Brain pericyte (primary cell): ENCODE measurements around the gene PKD2L2.
"Not testable (repeated sequence)": the region's sequence is repeated elsewhere in the genome, so short reads cannot be mapped to it uniquely, and the experiment has no call there.

Experiments used
- DNase-seq: peaks from one replicate; pipeline ENCODE4 v3.0.0-alpha.2; 2012; ENCODE audit warnings: low read depth, low spot score

Gene PKD2L2

GRCh38 chr5:137888466-137888862, 793 bp upstream of the PKD2L2 start:
- no peak for DNase-seq

- DNase-seq: no peak
Observed at GRCh38 chr5:137890845-137891244, 1.6 kb downstream of the PKD2L2 start.

DNA sequence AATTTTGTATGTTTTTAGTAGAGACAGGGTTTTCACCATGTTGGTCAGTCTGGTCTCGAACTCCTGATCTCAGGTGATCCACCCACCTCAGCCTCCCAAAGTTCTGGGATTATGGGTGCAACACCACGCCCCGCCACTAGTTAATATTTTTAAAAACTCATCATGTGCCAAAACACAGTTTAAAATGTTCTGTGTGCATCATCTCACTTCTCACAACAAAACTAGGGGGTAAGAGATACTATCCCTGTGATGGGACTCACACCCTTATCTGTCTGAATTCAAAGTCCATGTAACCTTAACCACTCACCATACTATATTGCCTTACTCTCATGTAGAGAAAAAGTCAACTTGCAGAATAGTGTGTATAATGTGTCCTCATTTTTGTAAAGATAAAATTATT, 2.6 kb downstream of the PKD2L2 start:
- no peak for DNase-seq

GRCh38 chr5:137894586-137894985, 5.3 kb downstream of the PKD2L2 start:
- DNase-seq: no peak

- DNase-seq: no peak
Observed at GRCh38 chr5:137896560-137896959, 7.3 kb downstream of the PKD2L2 start.

GRCh38 chr5:137899493-137899892, 10.2 kb downstream of the PKD2L2 start:
- DNase-seq: no peak

DNA sequence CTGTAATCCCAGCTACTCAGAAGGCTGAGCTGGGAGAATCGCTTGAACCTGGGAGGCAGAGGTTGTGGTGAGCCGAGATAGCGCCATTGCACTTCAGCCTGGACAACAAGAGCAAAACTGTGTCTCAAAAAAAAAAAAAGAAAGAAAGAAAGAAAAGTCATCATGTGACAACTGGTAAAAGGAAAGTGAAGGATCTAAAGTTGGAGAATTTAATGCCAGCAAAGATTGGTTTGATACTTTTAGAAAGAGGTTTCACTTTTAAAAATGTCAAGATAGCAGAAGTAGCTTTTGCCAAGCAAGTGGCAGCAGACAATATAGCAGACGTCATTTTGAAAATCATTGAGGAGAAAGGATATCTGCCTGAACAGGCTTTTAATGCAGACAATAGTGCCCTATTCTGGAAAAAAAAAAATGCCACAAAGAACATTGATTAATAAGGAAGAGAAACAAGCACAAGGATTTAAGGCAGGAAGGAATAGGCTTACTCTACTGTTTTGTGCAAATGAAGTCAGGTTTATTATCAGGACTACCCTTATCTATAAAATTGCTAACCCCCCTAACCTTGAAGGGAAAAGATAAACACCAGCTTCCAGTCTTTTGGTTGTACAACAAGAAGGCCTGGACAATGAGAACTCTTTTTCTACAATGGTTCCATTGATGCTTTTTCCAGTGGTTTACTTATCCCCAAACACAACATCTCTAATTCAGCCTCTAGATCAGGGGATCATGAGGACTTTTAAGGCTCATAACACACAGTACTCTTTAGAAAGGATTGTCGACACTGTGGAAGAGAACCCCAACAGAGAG, 12.0 kb downstream of the PKD2L2 start:
- DNase-seq: no peak

DNA sequence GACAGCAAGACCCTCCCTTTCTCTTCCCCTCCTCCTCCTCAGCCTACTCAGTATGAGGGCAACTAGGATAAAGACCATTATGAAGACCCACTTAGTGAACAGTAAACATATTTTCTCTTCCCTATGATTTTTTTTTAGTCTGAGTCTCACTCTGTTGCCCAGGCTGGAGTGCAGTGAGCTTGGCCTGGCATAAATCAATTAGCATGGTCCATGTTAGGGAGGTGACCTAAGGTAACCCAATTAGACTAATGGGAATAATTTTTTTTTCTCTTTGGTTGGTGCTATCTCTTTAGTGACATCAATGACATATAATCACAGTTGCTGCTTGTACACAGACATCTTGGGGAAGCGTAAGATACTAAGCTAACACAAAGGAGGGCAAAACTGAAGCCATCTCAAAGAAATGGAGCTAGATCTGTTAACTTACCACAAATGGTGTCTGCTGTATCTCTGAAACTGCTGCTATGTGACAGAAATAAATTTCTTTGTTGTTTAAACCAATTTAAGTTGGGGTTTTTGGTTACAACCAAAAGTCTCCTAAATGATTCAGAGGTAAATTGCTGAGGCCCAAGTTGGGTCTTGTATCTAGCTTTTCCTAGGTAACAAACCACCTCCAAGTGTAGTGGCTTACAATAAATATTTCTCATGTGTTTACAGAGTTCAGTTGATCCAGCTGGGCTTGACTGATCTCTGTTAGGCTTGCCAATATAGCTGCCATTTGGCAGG, 13.3 kb downstream of the PKD2L2 start:
- no peak for DNase-seq

GRCh38 chr5:137914758-137915157, 25.5 kb downstream of the PKD2L2 start:
- DNase-seq: no peak

- no peak for DNase-seq
Observed at GRCh38 chr5:137916923-137917322, 27.7 kb downstream of the PKD2L2 start.

- DNase-seq: no peak
Observed at GRCh38 chr5:137921931-137922330, 32.7 kb downstream of the PKD2L2 start.

GRCh38 chr5:137923856-137924255, 34.6 kb downstream of the PKD2L2 start:
- DNase-seq: no peak

- no peak for DNase-seq
Observed at GRCh38 chr5:137932800-137933199, 43.5 kb downstream of the PKD2L2 start.

DNA sequence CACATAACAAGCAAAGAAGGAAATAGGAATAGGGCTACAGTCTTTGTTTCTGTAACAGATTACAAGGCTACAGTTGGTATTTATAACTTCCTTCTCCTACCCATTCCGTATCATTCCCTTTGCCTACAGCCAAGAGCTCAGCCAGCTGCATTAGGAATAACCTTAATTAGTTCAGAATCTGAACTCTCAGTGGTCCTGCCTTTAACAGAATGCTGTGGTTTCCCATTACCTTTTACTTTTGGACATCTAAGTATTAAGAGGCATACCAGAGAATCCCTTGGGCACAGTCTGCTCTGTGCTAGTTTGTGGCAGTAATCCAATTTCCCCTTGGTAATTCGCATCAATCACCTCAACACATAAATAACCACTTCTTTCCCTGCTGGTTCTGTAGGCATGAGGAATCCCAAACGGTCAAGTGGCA, 44.2 kb downstream of the PKD2L2 start:
- DNase-seq: no peak

DNA sequence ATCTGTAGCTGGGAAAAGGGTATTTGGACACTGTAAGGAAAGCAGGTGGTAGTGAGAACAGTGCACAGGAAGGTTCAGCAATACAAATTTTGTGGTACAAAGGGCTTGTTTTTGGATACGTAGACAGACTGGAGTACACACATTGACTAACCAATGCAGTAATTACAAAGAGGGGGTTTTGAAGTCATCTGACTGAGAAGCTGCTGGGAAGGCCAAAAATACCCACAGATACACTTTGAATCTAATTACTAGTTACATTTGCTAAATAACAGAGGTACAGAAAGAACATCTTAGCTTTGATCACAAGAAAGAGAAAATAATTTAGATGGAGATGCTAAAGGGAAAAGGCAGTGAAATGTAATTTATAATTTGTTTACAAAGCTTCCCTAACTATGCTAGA, 45.9 kb downstream of the PKD2L2 start:
- DNase-seq: no peak

DNA sequence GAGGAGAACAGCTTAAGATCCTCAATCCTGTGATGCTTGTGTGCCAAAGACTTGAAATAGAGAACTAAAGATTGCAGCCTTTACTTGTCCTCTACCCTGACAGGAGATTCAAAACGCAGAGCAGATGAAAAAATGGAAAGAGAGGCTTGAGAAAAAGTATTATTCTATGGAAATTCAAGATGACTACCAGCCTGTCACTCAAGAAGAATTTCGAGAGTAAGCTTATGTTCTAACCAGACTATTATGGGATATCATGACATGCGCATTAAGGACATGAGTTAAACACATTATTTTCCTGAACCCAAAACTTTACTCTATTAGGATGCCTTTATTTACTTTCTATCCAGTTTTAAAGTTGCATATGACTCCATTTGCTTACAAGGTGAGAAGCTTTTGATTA, 46.4 kb downstream of the PKD2L2 start:
- no peak for DNase-seq

GRCh38 chr5:137937994-137938750, 48.9 kb downstream of the PKD2L2 start:
- DNase-seq: no peak

- no peak for DNase-seq
Observed at GRCh38 chr5:137938751-137939143, 49.5 kb downstream of the PKD2L2 start.

GRCh38 chr5:137939331-137939730, 50.1 kb downstream of the PKD2L2 start:
- DNase-seq: no peak

DNA sequence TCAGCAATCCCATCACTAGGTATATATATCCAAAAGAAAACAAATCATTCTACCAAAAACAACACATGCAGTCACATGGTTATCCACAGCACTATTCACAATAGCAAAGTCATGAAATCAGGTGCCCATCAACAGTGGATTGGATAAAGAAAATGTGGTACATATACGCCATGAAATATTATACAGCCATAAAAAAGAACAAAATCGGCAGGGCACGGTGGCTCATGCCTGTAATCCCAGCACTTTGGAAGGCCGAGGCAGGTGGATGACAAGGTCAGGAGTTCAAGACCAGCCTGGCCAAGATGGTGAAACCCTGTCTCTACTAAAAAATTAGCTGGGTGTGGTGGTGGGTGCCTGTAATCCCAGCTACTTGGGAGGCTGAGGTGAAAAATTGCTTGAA, 55.0 kb downstream of the PKD2L2 start:
- not testable (repeated sequence) for DNase-seq

DNA sequence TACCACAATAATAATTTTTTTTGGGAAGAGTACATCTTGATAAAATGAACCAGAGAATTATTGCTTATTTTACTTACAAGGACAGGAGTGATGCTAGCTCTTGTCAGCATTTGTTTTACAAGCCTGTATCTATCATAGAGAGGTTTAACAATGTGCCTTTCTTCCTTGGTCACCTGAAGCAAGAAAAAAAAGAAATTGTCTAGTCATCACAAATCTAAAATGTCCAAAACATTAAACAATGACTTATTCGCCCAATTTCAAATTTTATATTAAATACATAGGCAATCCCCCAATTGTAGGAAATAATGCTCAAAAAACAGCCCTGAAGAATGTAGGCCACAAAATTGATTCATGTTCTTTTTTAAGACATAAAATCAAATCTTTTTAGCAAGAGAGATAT, 56.6 kb downstream of the PKD2L2 start:
- DNase-seq: no peak

GRCh38 chr5:137954131-137954879, 65.0 kb downstream of the PKD2L2 start:
- peak; percentile 55 for DNase-seq
